HEK293 (cell line): Measurements from ENCODE around the gene C17orf100.

Source experiments
- CTCF ChIA-PET: fragments of 350-600 bp; formaldehyde crosslinking; extraction: SDS; loops from one replicate; lab custom pipeline; 2021; ENCODE audit warnings: antibody characterized with exemption; lab: Yijun Ruan, JAX
- POLR2A ChIA-PET: fragments of 300-600 bp; formaldehyde crosslinking; extraction: SDS; loops from one replicate; lab custom pipeline; 2020; ENCODE audit warnings: antibody characterized with exemption, inconsistent platforms; lab: Yijun Ruan, JAX
- H3K27ac ChIP-seq: fragments of 200-500 bp; sonication (Bioruptor generic); 2 replicates; pipeline ENCODE4 v1.5.1; 2014; ENCODE audit warnings: low read depth, low read length, control low read depth, inconsistent platforms; ENCODE audit errors: extremely low read depth
- H3K36me3 ChIP-seq, 2 experiments: fragments of 200-500 bp in 1 of 2; sonication (Bioruptor generic) in 1 of 2; 1 replicate in 1 of 2; 2 replicates in 1 of 2; pipeline ENCODE4 v1.5.1; 2014 to 2017; ENCODE audit warnings: inconsistent platforms in 2 of 2, low read length in 2 of 2; ENCODE audit not compliant: control insufficient read depth in 2 of 2, insufficient read depth in 1 of 2
- H3K4me1 ChIP-seq: fragments of 200-500 bp; sonication (Bioruptor generic); 2 replicates; pipeline ENCODE4 v1.5.1; 2014; ENCODE audit warnings: mild to moderate bottlenecking, low read length, inconsistent platforms; ENCODE audit not compliant: control insufficient read depth, insufficient read depth
- H3K4me3 ChIP-seq: 2 replicates; pipeline ENCODE4 v1.5.1; 2011; ENCODE audit warnings: low read depth, mild to moderate bottlenecking, control low read depth, low read length, moderate library complexity
- H3K9me3 ChIP-seq: fragments of 200-500 bp; sonication (Bioruptor generic); 2 replicates; pipeline ENCODE4 v1.5.1; 2014; ENCODE audit warnings: low read depth, low read length, inconsistent platforms; ENCODE audit not compliant: control insufficient read depth, insufficient read depth
- BCL11B ChIP-seq: fragments of 450-650 bp; formaldehyde crosslinking; IDR thresholded peaks from 2 replicates; pipeline ENCODE4 v1.5.1; 2016; ENCODE audit warnings: low read depth, missing biosample characterization, missing genetic modification characterization
- GLI2 ChIP-seq: fragments of 450-650 bp; formaldehyde crosslinking; IDR thresholded peaks from 2 replicates; pipeline ENCODE4; 2017; ENCODE audit warnings: missing biosample characterization, missing genetic modification characterization, low read depth, borderline replicate concordance
- IKZF3 ChIP-seq: fragments of 450-650 bp; IDR thresholded peaks from 2 replicates; pipeline ENCODE4 v1.5.0; 2018; ENCODE audit warnings: missing biosample characterization, mild to moderate bottlenecking, missing genetic modification characterization, moderate library complexity
- KLF9 ChIP-seq: fragments of 450-650 bp; formaldehyde crosslinking; IDR thresholded peaks from 2 replicates; pipeline ENCODE4 v1.5.1; 2016; ENCODE audit warnings: missing biosample characterization, missing genetic modification characterization, low read depth
- RBAK ChIP-seq: fragments of 450-650 bp; formaldehyde crosslinking; IDR thresholded peaks from 2 replicates; pipeline ENCODE4 v1.5.1; 2016; ENCODE audit warnings: missing biosample characterization, missing genetic modification characterization
- SALL2 ChIP-seq: fragments of 450-650 bp; formaldehyde crosslinking; IDR thresholded peaks from 2 replicates; pipeline ENCODE4 v1.5.0; 2017; ENCODE audit warnings: missing biosample characterization, mild to moderate bottlenecking, missing genetic modification characterization, borderline replicate concordance
- TRIM28 ChIP-seq: IDR thresholded peaks from 2 replicates; pipeline ENCODE4 v1.6.1; 2011; ENCODE audit warnings: low read length, control low read depth, borderline replicate concordance
- ZBTB48 ChIP-seq: fragments of 450-650 bp; formaldehyde crosslinking; IDR thresholded peaks from 2 replicates; pipeline ENCODE4 v1.5.1; 2016; ENCODE audit warnings: missing biosample characterization, missing genetic modification characterization
- ZFP69B ChIP-seq: fragments of 450-650 bp; formaldehyde crosslinking; IDR thresholded peaks from 2 replicates; pipeline ENCODE4 v1.5.1; 2016; ENCODE audit warnings: missing biosample characterization, missing genetic modification characterization
- ZIC2 ChIP-seq: fragments of 450-650 bp; formaldehyde crosslinking; IDR thresholded peaks from 2 replicates; pipeline ENCODE4 v1.5.1; 2016; ENCODE audit warnings: missing biosample characterization, missing genetic modification characterization
- ZNF114 ChIP-seq: fragments of 450-650 bp; formaldehyde crosslinking; IDR thresholded peaks from 2 replicates; pipeline ENCODE4 v1.5.0; 2017; ENCODE audit warnings: missing biosample characterization, missing genetic modification characterization
- ZNF140 ChIP-seq: fragments of 450-650 bp; formaldehyde crosslinking; IDR thresholded peaks from 2 replicates; pipeline ENCODE4 v1.5.1; 2016; ENCODE audit warnings: missing biosample characterization, missing genetic modification characterization
- ZNF174 ChIP-seq: fragments of 450-650 bp; formaldehyde crosslinking; IDR thresholded peaks from 2 replicates; pipeline ENCODE4 v1.5.0; 2017; ENCODE audit warnings: missing biosample characterization, mild to moderate bottlenecking, missing genetic modification characterization
- ZNF184 ChIP-seq: fragments of 450-650 bp; IDR thresholded peaks from 2 replicates; pipeline ENCODE4 v1.5.1; 2018; ENCODE audit warnings: missing biosample characterization, mild to moderate bottlenecking, missing genetic modification characterization
- ZNF19 ChIP-seq: fragments of 450-650 bp; formaldehyde crosslinking; IDR thresholded peaks from 2 replicates; pipeline ENCODE4; 2016; ENCODE audit warnings: missing biosample characterization, missing genetic modification characterization, low read depth
- ZNF214 ChIP-seq: fragments of 450-650 bp; formaldehyde crosslinking; IDR thresholded peaks from 2 replicates; pipeline ENCODE4 v1.5.1; 2017; ENCODE audit warnings: missing biosample characterization, mild to moderate bottlenecking, missing genetic modification characterization, borderline replicate concordance
- ZNF24 ChIP-seq: fragments of 450-650 bp; formaldehyde crosslinking; IDR thresholded peaks from 2 replicates; pipeline ENCODE4 v1.5.1; 2016; ENCODE audit warnings: missing biosample characterization, missing genetic modification characterization
- ZNF266 ChIP-seq: fragments of 450-650 bp; formaldehyde crosslinking; IDR thresholded peaks from 2 replicates; pipeline ENCODE4 v1.5.1; 2016; ENCODE audit warnings: missing biosample characterization, missing genetic modification characterization, low read depth
- ZNF391 ChIP-seq: fragments of 450-650 bp; formaldehyde crosslinking; IDR thresholded peaks from 2 replicates; pipeline ENCODE4 v1.5.1; 2016; ENCODE audit warnings: low read depth, missing biosample characterization, missing genetic modification characterization, borderline replicate concordance
- ZNF530 ChIP-seq: fragments of 450-650 bp; formaldehyde crosslinking; IDR thresholded peaks from 2 replicates; pipeline ENCODE4 v1.5.1; 2016; ENCODE audit warnings: low read depth, missing biosample characterization, missing genetic modification characterization
- ZNF571 ChIP-seq: fragments of 450-650 bp; formaldehyde crosslinking; IDR thresholded peaks from 2 replicates; pipeline ENCODE4 v1.5.0; 2017; ENCODE audit warnings: missing biosample characterization, missing genetic modification characterization
- ZNF580 ChIP-seq: fragments of 450-650 bp; formaldehyde crosslinking; IDR thresholded peaks from 2 replicates; pipeline ENCODE4 v1.5.1; 2016; ENCODE audit warnings: missing biosample characterization, missing genetic modification characterization
- ZNF626 ChIP-seq: fragments of 450-650 bp; sonication (Bioruptor Pico); formaldehyde crosslinking; IDR thresholded peaks from 2 replicates; pipeline ENCODE4 v1.5.1; 2018; ENCODE audit warnings: missing biosample characterization, missing genetic modification characterization, inconsistent platforms
- ZNF785 ChIP-seq: fragments of 450-650 bp; formaldehyde crosslinking; IDR thresholded peaks from 2 replicates; pipeline ENCODE4 v1.5.1; 2016; ENCODE audit warnings: missing biosample characterization, missing genetic modification characterization
- ZNF791 ChIP-seq: fragments of 450-650 bp; formaldehyde crosslinking; IDR thresholded peaks from 2 replicates; pipeline ENCODE4 v1.5.1; 2016; ENCODE audit warnings: missing biosample characterization, missing genetic modification characterization
- ZSCAN16 ChIP-seq: fragments of 450-650 bp; formaldehyde crosslinking; IDR thresholded peaks from 2 replicates; pipeline ENCODE4 v1.5.1; 2016; ENCODE audit warnings: missing biosample characterization, missing genetic modification characterization
- TF ChIP-seq, protein P1 (sequence below): fragments of 450-650 bp; formaldehyde crosslinking; IDR thresholded peaks from 2 replicates; pipeline ENCODE4 v1.5.1; 2016; ENCODE audit warnings: missing biosample characterization, missing genetic modification characterization
- TF ChIP-seq, protein P2 (sequence below): fragments of 450-650 bp; formaldehyde crosslinking; IDR thresholded peaks from 2 replicates; pipeline ENCODE4 v1.5.1; 2016; ENCODE audit warnings: missing biosample characterization, missing genetic modification characterization, borderline replicate concordance

The C17orf100 gene

DNA sequence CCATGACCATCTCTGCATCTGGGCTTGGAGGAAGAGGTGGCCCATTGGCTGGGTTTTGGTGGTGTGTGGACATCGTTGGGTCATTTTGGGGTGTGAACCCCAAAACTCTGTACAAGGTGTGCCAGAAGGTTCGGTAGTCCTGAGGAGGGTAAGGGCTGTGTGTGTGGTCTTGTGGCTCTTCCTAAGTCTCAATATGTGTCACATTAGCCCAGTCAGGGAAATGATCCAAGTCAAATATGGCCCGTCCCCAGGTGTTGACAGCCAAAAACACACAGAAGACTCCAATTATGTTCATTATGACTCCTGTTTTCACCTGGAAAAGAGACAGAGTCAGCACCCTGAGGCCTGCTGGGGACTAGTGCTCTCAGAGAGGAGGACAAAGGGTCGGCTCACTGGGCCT lies 34.5 kb downstream of the C17orf100 start (continued):
- no peak for TF ChIP-seq ZNF266
- no peak for TF ChIP-seq KLF9 (tag by site-specific recombination)
- no peak for TF ChIP-seq TRIM28
- TF ChIP-seq ZNF530 (tag by site-specific recombination) = no peak

DNA sequence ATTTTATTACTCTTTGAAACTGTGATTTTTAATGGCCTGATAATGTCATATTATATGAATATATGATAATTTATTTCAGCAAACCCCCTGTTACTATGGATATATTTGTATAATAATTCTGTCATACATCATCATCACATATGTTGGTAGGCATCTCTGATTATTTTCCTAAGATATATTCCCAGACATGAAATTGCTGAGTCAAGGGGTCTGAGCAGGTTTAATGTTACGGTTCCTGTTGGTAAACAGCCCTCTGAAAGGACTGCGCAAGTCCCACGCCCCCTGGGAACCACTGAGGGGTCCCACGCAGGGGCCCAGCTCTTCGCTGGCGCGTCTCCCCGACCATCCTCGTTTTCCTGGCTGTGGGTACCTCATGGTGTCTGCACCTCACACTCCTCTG lies 37.4 kb downstream of the C17orf100 start:
- Histone ChIP-seq H3K4me1 (no peaks in the 10 kb centered on the region), H3K9me3 (no peaks in the 10 kb centered on the region), H3K36me3 (no peaks in the 10 kb centered on the region), H3K27ac (no peak overlapping the region), H3K4me3 (no peak overlapping the region)
- CTCF ChIA-PET = interaction anchor here (0.6 kb wide), 1 partner anchor 16 kb away, joined by 4 read pairs; no protein-coding TSS in a partner anchor
- TF ChIP-seq ZIC2 (tag by site-specific recombination) = no peak
- TF ChIP-seq, protein P1, sequence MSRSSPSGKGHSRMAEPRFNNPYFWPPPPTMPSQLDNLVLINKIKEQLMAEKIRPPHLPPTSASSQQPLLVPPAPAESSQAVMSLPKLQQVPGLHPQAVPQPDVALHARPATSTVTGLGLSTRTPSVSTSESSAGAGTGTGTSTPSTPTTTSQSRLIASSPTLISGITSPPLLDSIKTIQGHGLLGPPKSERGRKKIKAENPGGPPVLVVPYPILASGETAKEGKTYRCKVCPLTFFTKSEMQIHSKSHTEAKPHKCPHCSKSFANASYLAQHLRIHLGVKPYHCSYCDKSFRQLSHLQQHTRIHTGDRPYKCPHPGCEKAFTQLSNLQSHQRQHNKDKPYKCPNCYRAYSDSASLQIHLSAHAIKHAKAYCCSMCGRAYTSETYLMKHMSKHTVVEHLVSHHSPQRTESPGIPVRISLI (tag by site-specific recombination) = no peak
- TF ChIP-seq, protein P2, sequence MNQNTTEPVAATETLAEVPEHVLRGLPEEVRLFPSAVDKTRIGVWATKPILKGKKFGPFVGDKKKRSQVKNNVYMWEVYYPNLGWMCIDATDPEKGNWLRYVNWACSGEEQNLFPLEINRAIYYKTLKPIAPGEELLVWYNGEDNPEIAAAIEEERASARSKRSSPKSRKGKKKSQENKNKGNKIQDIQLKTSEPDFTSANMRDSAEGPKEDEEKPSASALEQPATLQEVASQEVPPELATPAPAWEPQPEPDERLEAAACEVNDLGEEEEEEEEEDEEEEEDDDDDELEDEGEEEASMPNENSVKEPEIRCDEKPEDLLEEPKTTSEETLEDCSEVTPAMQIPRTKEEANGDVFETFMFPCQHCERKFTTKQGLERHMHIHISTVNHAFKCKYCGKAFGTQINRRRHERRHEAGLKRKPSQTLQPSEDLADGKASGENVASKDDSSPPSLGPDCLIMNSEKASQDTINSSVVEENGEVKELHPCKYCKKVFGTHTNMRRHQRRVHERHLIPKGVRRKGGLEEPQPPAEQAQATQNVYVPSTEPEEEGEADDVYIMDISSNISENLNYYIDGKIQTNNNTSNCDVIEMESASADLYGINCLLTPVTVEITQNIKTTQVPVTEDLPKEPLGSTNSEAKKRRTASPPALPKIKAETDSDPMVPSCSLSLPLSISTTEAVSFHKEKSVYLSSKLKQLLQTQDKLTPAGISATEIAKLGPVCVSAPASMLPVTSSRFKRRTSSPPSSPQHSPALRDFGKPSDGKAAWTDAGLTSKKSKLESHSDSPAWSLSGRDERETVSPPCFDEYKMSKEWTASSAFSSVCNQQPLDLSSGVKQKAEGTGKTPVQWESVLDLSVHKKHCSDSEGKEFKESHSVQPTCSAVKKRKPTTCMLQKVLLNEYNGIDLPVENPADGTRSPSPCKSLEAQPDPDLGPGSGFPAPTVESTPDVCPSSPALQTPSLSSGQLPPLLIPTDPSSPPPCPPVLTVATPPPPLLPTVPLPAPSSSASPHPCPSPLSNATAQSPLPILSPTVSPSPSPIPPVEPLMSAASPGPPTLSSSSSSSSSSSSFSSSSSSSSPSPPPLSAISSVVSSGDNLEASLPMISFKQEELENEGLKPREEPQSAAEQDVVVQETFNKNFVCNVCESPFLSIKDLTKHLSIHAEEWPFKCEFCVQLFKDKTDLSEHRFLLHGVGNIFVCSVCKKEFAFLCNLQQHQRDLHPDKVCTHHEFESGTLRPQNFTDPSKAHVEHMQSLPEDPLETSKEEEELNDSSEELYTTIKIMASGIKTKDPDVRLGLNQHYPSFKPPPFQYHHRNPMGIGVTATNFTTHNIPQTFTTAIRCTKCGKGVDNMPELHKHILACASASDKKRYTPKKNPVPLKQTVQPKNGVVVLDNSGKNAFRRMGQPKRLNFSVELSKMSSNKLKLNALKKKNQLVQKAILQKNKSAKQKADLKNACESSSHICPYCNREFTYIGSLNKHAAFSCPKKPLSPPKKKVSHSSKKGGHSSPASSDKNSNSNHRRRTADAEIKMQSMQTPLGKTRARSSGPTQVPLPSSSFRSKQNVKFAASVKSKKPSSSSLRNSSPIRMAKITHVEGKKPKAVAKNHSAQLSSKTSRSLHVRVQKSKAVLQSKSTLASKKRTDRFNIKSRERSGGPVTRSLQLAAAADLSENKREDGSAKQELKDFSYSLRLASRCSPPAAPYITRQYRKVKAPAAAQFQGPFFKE (tag by site-specific recombination) = no peak
- no peak for TF ChIP-seq SALL2
- no peak for TF ChIP-seq ZNF114
- no peak for TF ChIP-seq ZNF140
- no peak for TF ChIP-seq BCL11B (tag by site-specific recombination)
- no peak for TF ChIP-seq ZNF785 (tag by site-specific recombination)
- TF ChIP-seq IKZF3 (tag by site-specific recombination) = no peak
- no peak for TF ChIP-seq ZNF791
- no peak for TF ChIP-seq ZSCAN16 (tag by site-specific recombination)
- no peak for TF ChIP-seq ZFP69B
- TF ChIP-seq ZNF626 (tag by site-specific recombination) = no peak
- no peak for TF ChIP-seq RBAK (tag by site-specific recombination)
- no peak for TF ChIP-seq ZNF214
- no peak for TF ChIP-seq ZBTB48
- POLR2A ChIA-PET = no interaction called here

DNA sequence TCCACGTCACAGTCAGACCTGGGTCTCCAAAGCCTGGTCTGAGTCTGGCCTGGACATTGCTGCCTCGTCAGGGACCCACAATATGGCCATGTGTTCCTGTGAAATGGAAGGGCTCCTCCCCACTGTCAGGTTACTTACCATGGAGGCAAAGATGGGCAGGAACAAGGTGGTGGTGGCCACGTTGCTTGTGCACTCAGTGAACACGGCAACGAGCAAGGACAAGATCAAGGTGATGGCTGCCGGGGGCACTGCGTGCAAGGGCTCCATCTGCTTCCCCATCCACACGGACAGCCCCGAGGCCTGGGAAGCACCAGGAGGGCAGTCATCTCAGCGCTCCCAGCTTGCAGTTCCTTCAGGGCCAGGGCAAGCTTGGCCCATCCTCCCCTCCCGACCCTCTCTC lies 39.1 kb downstream of the C17orf100 start:
- Histone ChIP-seq H3K9me3 (no peaks in the 10 kb centered on the region), H3K4me1 (no peaks in the 10 kb centered on the region), H3K27ac (no peak overlapping the region), H3K4me3 (no peak overlapping the region), H3K36me3 (no peaks in the 10 kb centered on the region)
- ChIA-PET CTCF (interaction anchor here (1.3 kb wide), 1 partner anchor 11 kb away, joined by 3 read pairs; no protein-coding TSS in a partner anchor), POLR2A (no interaction called here)
- no peak for TF ChIP-seq ZNF24 (tag by site-specific recombination)
- TF ChIP-seq ZNF571 (tag by site-specific recombination) = no peak
- TF ChIP-seq ZNF391 (tag by site-specific recombination) = no peak
- TF ChIP-seq GLI2 (tag by site-specific recombination) = no peak
- no peak for TF ChIP-seq KLF9 (tag by site-specific recombination)
- TF ChIP-seq ZNF184 (tag by site-specific recombination) = no peak
- no peak for TF ChIP-seq ZNF580 (tag by site-specific recombination)
- TF ChIP-seq ZNF174 (tag by site-specific recombination) = no peak
- TF ChIP-seq ZNF19 = no peak
